HCT116 (cell line): ENCODE measurements around the gene RBBP8.

Experiments
- CTCF ChIP-seq, 3 experiments: fragments of 200-600 bp in 1 of 3; sonication (generic) in 1 of 3; IDR thresholded peaks in 2 of 3; conservative IDR thresholded peaks in 1 of 3; 2 replicates each; pipeline ENCODE4 v1.5.1; 2012 to 2017; ENCODE audit warnings: low read depth in 2 of 3, low read length in 2 of 3, antibody characterized with exemption in 1 of 3, borderline replicate concordance in 1 of 3, control low read depth in 1 of 3, mild to moderate bottlenecking in 1 of 3, mixed read lengths in 1 of 3, mixed run types in 1 of 3, moderate library complexity in 1 of 3; ENCODE audit not compliant: insufficient read depth in 1 of 3
- EGR1 ChIP-seq: IDR thresholded peaks from 2 replicates; pipeline ENCODE4 v1.6.1; 2012; ENCODE audit warnings: low read depth
- EZH2 ChIP-seq: fragments of 200-600 bp; sonication (generic); IDR thresholded peaks from 2 replicates; pipeline ENCODE4 v1.6.1; 2017; ENCODE audit warnings: antibody characterized with exemption, mixed run types
- EZH2phosphoT487 ChIP-seq: fragments of 200-600 bp; IDR thresholded peaks from 2 replicates; pipeline ENCODE4 v1.6.1; 2018; ENCODE audit warnings: antibody characterized with exemption, borderline replicate concordance
- MAX ChIP-seq: IDR thresholded peaks from 2 replicates; pipeline ENCODE4 v1.6.1; 2012
- POLR2A ChIP-seq: IDR thresholded peaks from 2 replicates; pipeline ENCODE4 v1.7.0; 2011; ENCODE audit warnings: borderline replicate concordance; ENCODE audit not compliant: insufficient read depth, insufficient read length; ENCODE audit errors: extremely low read depth
- RAD21 ChIP-seq: IDR thresholded peaks from 2 replicates; pipeline ENCODE4 v1.6.1; 2012; ENCODE audit warnings: low read depth, mild to moderate bottlenecking
- REST ChIP-seq: IDR thresholded peaks from 2 replicates; pipeline ENCODE4 v1.6.1; 2012; ENCODE audit warnings: low read depth
- ZBTB33 ChIP-seq: IDR thresholded peaks from 2 replicates; pipeline ENCODE4 v1.6.1; 2011; ENCODE audit warnings: mild to moderate bottlenecking, low read length, moderate library complexity; ENCODE audit not compliant: insufficient replicate concordance; ENCODE audit errors: extremely low read depth

- no peak for TF ChIP-seq POLR2A
- TF ChIP-seq CTCF (IDR thresholded peaks at IDR 0.05 in 2 of 3, conservative IDR thresholded peaks at IDR 0.05 in 1 of 3; ENCODE audit: borderline replicate concordance in 1 of 3, insufficient read depth in 1 of 3, low read depth in 2 of 3, low read length in 2 of 3), result no peak
- no peak for TF ChIP-seq EZH2
- TF ChIP-seq MAX, result no peak
- no peak for TF ChIP-seq RAD21
- no peak for TF ChIP-seq ZBTB33
- TF ChIP-seq EZH2phosphoT487, result no peak
- TF ChIP-seq REST, result no peak
- no peak for TF ChIP-seq EGR1
Measured at GRCh38 chr18:22952525-22952924, 19.4 kb downstream of the RBBP8 start.
